Cerebellar nuclear complex (tissue), 1 donor: ENCODE data around the gene URM1.
"Not testable (repeated sequence)": the region's sequence is repeated elsewhere in the genome, so short reads cannot be mapped to it uniquely, and the experiment has no call there.

Experiments
- DNase-seq, 2 experiments: peaks; one replicate each; lab custom pipeline; 2025; lab: John Stamatoyannopoulos, UW

URM1 gene

GRCh38 chr9:128409450-128409849 lies 38.3 kb downstream of the URM1 start:
- DNase-seq, result no peak

GRCh38 chr9:128409978-128410377 lies 38.8 kb downstream of the URM1 start:
- DNase-seq, result no peak

- DNase-seq, result no peak
Measured at GRCh38 chr9:128411364-128412119, 40.4 kb downstream of the URM1 start.

- DNase-seq, result no peak
Measured at GRCh38 chr9:128412120-128412790, 41.1 kb downstream of the URM1 start.

GRCh38 chr9:128413728-128414127 lies 42.6 kb downstream of the URM1 start:
- not testable (repeated sequence) for DNase-seq

- DNase-seq, result no peak
Measured at GRCh38 chr9:128414461-128414860, 43.3 kb downstream of the URM1 start.

GRCh38 chr9:128415281-128415680 lies 44.1 kb downstream of the URM1 start:
- no peak for DNase-seq

GRCh38 chr9:128416014-128416413 lies 44.8 kb downstream of the URM1 start:
- no peak for DNase-seq

GRCh38 chr9:128416432-128417019 lies 45.4 kb downstream of the URM1 start:
- no peak for DNase-seq

- no peak for DNase-seq
Measured at GRCh38 chr9:128419061-128419925, 48.1 kb downstream of the URM1 start.

- no peak for DNase-seq
Measured at GRCh38 chr9:128420060-128420650, 49.0 kb downstream of the URM1 start.

GRCh38 chr9:128420651-128421481 lies 49.7 kb downstream of the URM1 start, which contains the start of gene CERCAM:
CERCAM (plus strand) TSS chr9:128420857; CDS start chr9:128420878, 21 bp downstream.
- no peak for DNase-seq

GRCh38 chr9:128421482-128421996 lies 50.4 kb downstream of the URM1 start:
- no peak for DNase-seq

- not testable (repeated sequence) for DNase-seq
Measured at GRCh38 chr9:128422022-128422782, 51.0 kb downstream of the URM1 start.

- no peak for DNase-seq
Measured at GRCh38 chr9:128422783-128423150, 51.6 kb downstream of the URM1 start.

- not testable (repeated sequence) for DNase-seq
Measured at GRCh38 chr9:128423356-128423755, 52.2 kb downstream of the URM1 start.

GRCh38 chr9:128424268-128424780 lies 53.1 kb downstream of the URM1 start:
- DNase-seq, result no peak

- DNase-seq, result no peak
Measured at GRCh38 chr9:128428644-128429512, 57.7 kb downstream of the URM1 start.
